Measurements from ENCODE around the gene MAMDC2.

DNA sequence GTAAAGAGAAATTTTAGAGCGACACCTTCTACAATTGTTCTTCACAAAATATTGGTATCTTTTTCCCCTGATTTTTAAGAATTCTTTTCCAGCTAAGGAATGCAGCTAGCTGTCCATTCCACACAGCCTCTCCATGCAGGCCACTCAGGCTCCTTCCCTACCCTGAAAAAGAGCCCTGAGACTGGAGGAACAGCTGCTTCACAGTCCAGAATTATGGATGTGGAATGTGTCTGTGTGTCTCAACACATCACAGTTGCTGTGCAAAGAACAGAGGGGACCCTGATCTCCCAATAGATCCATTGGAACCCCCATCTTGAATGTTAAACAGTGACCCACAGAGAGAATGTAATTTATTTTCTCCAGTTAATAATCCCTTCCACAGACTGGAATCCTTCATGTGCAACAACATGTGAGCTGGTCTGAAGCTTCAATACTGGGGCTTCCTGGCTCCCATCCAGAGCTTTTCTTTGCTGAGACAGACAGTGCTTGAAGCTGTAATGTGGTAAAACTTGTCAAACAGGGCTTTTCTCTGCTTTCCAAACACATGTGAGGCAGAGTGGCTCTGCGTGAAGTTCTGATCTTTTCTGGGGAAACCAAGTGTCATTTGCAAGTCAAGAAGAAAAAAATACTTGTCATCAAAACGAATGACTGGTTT, 161.8 kb downstream of the MAMDC2 start:
- TF ChIP-seq, protein P1, sequence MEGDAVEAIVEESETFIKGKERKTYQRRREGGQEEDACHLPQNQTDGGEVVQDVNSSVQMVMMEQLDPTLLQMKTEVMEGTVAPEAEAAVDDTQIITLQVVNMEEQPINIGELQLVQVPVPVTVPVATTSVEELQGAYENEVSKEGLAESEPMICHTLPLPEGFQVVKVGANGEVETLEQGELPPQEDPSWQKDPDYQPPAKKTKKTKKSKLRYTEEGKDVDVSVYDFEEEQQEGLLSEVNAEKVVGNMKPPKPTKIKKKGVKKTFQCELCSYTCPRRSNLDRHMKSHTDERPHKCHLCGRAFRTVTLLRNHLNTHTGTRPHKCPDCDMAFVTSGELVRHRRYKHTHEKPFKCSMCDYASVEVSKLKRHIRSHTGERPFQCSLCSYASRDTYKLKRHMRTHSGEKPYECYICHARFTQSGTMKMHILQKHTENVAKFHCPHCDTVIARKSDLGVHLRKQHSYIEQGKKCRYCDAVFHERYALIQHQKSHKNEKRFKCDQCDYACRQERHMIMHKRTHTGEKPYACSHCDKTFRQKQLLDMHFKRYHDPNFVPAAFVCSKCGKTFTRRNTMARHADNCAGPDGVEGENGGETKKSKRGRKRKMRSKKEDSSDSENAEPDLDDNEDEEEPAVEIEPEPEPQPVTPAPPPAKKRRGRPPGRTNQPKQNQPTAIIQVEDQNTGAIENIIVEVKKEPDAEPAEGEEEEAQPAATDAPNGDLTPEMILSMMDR (conservative IDR thresholded peaks at IDR 0.05), result no peak
- no peak for TF ChIP-seq EZH2 (IDR thresholded peaks at IDR 0.05; ENCODE audit: low read depth)

Data from PC-9 (cell line).